Peyer's patch (tissue), 4 donors: Measurements from ENCODE around the gene SYNPO.

ENCODE experiments used
- POLR2A ChIP-seq, 2 donors: fragments of 450-650 bp; IDR thresholded peaks; one replicate each; pipeline ENCODE4 v1.5.1; 2017; ENCODE audit warnings: antibody characterized with exemption in 2 of 2, mild to moderate bottlenecking in 2 of 2, moderate library complexity in 2 of 2
- TF ChIP-seq, protein P1 (sequence below), 6 experiments: fragments of 450-650 bp in 4 of 6; fragments of 200-600 bp in 2 of 6; sonication (generic) in 1 of 6; IDR thresholded peaks; one replicate each; pipeline ENCODE4 v1.5.1; 2017 to 2019; ENCODE audit warnings: antibody characterized with exemption in 6 of 6, mild to moderate bottlenecking in 3 of 6, moderate library complexity in 1 of 6

DNA sequence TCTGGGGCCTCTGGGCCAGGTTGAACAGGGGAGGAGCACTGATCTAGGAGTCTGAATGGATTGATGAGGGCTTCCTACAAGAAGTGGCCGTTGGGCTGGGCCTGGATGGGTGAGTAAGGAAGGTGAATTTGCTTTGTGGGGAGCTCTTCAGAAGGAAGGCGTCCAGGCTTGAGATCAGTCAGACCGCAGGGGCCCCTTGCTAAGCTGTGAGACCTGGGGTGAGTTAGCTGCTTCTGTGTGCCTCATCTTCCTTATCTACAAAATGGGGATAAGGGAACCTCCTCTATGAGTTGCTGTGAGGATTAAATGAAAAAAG lies 1.1 kb upstream of the SYNPO start:
- TF ChIP-seq, protein P1, sequence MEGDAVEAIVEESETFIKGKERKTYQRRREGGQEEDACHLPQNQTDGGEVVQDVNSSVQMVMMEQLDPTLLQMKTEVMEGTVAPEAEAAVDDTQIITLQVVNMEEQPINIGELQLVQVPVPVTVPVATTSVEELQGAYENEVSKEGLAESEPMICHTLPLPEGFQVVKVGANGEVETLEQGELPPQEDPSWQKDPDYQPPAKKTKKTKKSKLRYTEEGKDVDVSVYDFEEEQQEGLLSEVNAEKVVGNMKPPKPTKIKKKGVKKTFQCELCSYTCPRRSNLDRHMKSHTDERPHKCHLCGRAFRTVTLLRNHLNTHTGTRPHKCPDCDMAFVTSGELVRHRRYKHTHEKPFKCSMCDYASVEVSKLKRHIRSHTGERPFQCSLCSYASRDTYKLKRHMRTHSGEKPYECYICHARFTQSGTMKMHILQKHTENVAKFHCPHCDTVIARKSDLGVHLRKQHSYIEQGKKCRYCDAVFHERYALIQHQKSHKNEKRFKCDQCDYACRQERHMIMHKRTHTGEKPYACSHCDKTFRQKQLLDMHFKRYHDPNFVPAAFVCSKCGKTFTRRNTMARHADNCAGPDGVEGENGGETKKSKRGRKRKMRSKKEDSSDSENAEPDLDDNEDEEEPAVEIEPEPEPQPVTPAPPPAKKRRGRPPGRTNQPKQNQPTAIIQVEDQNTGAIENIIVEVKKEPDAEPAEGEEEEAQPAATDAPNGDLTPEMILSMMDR (IDR thresholded peaks at IDR 0.05) = no peak
- no peak for TF ChIP-seq POLR2A (IDR thresholded peaks at IDR 0.05)
